IPS-20b (cell line): Measurements from ENCODE around the gene NKAPL.

Experiments used
- H3K27ac ChIP-seq: one replicate; pipeline ENCODE4 v1.5.1; 2013; ENCODE audit warnings: low read length
- H3K27me3 ChIP-seq: 2 replicates; pipeline ENCODE4 v1.6.1; 2013; ENCODE audit warnings: mild to moderate bottlenecking, low read length, inconsistent platforms; ENCODE audit not compliant: insufficient read depth
- H3K36me3 ChIP-seq: 2 replicates; pipeline ENCODE4 v1.6.1; 2013; ENCODE audit warnings: low read depth, mild to moderate bottlenecking, inconsistent platforms, low read length, moderate library complexity; ENCODE audit not compliant: insufficient read depth
- H3K4me1 ChIP-seq: 2 replicates; pipeline ENCODE4 v1.6.1; 2013; ENCODE audit warnings: mild to moderate bottlenecking, control low read depth, inconsistent platforms, low read length, moderate library complexity; ENCODE audit not compliant: insufficient read depth
- H3K4me3 ChIP-seq: 2 replicates; pipeline ENCODE4 v1.5.1; 2013; ENCODE audit warnings: mild to moderate bottlenecking, low read length, inconsistent platforms
- H3K9ac ChIP-seq: 2 replicates; pipeline ENCODE4 v1.6.1; 2013; ENCODE audit warnings: low read depth, mild to moderate bottlenecking, inconsistent platforms, low read length, moderate library complexity
- H3K9me3 ChIP-seq: 2 replicates; pipeline ENCODE4 v1.6.1; 2013; ENCODE audit warnings: mild to moderate bottlenecking, low read depth, low read length, inconsistent platforms; ENCODE audit not compliant: insufficient read depth

NKAPL gene

DNA sequence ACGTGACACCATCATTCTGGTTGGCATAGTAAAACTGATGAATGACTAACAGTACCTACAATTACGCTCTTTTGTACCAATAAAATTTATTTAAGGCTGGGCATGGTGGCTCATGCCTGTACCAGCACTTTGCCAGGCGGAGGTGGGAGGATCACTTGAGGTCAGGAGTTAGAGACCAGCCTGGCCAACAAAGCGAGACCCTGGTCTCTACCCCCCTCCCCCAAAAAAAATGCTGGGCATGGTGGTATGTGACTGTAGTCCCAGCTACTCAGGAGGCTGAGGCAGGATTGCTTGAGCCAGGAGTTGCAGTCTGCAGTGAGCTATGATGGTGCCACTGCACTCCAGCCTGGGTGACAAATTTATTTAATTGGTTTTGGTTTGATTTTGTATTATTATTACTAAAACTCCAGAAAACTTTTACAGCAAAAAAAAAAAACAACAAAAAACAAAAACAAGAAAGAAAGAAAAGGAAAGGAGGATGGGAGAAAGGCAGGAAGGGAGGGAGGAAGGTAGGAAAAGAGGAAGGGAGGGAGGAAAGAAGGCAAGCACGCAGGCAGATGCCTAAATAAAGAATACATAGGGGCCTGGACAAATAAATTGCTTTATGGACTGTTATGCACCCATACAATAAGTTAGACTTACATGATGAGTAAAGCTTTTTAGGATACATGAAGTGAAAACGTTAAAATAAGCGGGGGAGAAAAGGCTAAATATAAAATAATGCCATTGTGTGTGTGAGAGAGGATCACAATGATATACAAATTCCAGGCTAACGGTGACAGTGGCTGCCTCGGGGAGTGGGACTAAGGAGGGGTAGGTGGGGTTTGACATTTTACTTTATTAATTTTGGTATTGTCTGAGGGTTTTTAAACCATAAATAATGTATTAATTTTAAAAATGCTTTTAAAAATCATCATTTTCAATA is 34.7 kb upstream of the NKAPL start:
- H3K9me3 ChIP-seq, result no peaks in the 10 kb centered on the region
- peak overlapping the region; percentile 88; the same call in 1 of the 2 replicates for H3K9ac ChIP-seq
- peaks cover 54% of the 10 kb centered on the region for H3K27me3 ChIP-seq
- peak overlapping the region; percentile 96 for H3K4me3 ChIP-seq
- no peaks in the 10 kb centered on the region for H3K4me1 ChIP-seq
- H3K27ac ChIP-seq, result no peak overlapping the region
- H3K36me3 ChIP-seq, result peaks cover 26% of the 10 kb centered on the region

DNA sequence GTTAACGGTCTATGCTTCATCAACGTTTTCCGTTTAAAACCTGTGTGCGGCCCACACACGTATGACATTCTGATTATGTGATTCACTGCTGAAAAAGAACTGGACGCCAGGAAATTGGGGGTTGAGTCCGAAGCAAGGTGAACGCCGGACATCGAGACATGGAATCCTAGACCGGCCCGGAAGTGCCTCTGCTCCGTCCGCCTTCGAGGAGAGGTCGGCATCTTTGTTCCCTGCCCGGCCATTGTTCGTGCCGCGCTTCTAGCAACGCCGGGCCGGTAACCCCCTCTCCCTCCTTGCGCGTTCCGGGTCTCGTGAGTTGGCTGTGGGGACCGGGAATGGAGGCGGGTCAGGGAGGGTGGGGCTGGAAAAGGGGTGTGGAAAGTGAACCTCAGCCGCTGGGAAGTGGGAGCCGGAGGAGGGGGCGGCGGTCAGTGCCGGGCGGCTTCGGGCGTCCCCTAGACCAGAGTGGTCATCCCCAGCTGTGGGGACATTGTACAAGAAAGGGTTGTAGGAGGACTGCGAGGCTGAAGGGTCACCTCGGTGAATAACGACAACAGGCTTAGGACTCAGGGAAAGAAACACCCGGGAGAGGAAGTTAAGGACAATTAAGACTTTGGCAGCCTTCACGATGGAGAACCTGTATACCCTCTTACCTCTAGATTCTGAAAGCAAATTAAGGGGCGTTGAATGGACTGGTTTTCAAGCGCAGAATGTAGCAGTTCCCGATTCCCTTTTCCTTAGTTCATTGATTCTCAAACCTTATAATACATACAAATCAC is 33.9 kb upstream of the NKAPL start, which contains the start of gene ZSCAN9:
ZSCAN9 (plus strand) TSS at position 220 of the 779 bp plus-strand sequence. CDS start 1,810 bp downstream, outside the sequence.
- H3K9me3 ChIP-seq, result no peaks in the 10 kb centered on the region
- H3K4me1 ChIP-seq, result no peaks in the 10 kb centered on the region
- peaks cover 33% of the 10 kb centered on the region for H3K36me3 ChIP-seq
- H3K27ac ChIP-seq, result no peak within 1 kb of the TSS
- peaks cover 45% of the 10 kb centered on the region for H3K27me3 ChIP-seq
- peak within 1 kb of the TSS; percentile 88; the same call in 1 of the 2 replicates for H3K9ac ChIP-seq
- peak within 1 kb of the TSS; percentile 96 for H3K4me3 ChIP-seq

DNA sequence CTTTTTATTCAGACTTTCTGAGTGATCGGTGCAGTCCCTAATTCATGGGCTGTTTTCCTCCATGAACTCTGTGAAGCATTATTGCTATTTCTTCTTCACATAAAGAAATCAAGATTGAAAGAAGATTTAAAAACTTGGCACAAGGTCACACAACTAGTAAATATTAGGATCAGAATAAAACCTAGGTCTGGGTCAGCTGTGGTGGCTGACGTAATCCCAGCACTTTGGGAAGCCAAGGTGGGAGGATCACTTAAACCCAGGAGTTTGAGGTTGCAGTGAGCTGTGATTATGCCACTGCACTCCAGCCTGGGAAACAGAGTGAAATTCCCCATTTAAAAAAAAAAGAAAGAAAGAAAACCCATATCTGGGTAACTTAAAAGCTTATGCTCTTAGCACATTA is 32.6 kb upstream of the NKAPL start:
- peaks cover 45% of the 10 kb centered on the region for H3K36me3 ChIP-seq
- H3K27me3 ChIP-seq, result peaks cover 33% of the 10 kb centered on the region
- peak overlapping the region; percentile 96 for H3K4me3 ChIP-seq
- no peaks in the 10 kb centered on the region for H3K9me3 ChIP-seq
- H3K27ac ChIP-seq, result no peak overlapping the region
- peak overlapping the region; percentile 88; the same call in 1 of the 2 replicates for H3K9ac ChIP-seq
- H3K4me1 ChIP-seq, result no peaks in the 10 kb centered on the region

DNA sequence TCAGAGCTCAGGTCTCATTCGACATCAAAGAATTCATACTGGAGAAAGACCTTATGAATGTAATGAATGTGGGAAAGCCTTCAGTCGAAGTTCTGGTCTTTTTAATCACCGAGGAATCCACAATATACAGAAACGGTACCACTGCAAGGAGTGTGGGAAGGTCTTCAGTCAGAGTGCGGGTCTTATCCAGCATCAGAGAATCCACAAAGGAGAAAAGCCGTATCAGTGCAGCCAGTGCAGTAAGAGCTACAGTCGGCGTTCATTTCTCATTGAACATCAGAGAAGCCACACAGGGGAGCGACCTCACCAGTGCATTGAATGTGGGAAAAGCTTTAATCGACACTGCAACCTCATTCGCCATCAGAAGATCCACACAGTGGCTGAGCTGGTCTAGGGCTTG is 26.3 kb upstream of the NKAPL start:
- Histone ChIP-seq H3K9me3 (no peaks in the 10 kb centered on the region), H3K27ac (no peak overlapping the region), H3K27me3 (no peaks in the 10 kb centered on the region), H3K36me3 (peaks cover 74% of the 10 kb centered on the region), H3K9ac (no peak overlapping the region), H3K4me3 (no peak overlapping the region), H3K4me1 (no peaks in the 10 kb centered on the region)

DNA sequence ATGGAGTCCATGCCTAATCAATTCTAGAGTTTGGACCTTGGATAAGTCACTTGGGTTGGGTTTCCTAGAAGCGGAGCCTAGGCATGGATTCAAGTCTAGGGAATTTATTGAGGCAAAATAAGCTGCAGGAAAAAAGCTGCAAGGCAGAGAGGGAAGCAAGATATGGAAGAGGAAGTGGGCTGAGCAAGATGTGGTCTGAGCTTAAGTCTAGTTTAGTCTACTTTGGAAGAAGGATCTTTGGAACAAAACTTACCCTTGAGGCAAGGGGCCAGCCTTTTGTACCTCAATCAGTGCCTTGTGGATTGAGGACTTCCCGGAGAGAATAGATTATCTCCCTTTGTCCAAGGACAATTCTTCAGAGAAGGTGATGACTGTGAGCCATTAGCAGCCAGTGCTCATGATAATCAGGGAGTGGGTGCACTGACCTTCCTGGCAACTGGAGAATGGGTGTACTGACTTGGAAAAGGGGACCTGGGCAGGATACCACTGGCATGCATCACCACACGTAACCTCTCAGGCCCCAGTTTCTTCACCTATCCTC is 23.1 kb upstream of the NKAPL start:
- Histone ChIP-seq H3K9me3 (no peaks in the 10 kb centered on the region), H3K9ac (no peak overlapping the region), H3K27me3 (no peaks in the 10 kb centered on the region), H3K36me3 (peaks cover 44% of the 10 kb centered on the region), H3K4me3 (no peak overlapping the region), H3K4me1 (no peaks in the 10 kb centered on the region), H3K27ac (no peak overlapping the region)

DNA sequence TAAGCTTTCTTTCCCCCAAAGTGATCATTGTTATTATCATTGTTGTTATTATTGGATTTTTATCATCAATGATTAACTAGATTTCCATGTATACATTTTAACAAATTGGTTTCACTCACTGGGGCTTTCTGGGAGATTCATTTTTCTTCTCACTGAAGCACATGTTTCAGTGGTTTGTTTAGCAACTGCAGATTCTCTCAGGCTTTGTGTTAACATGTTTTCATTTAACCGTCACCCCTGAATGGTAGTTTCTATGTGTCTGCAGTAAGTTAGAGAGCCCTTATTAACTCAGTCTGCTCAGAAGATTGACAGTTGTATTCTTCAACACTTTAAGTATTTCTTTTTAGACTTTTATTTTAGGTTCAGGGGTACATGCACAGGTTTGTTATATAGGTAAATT is 19.5 kb upstream of the NKAPL start:
- no peak overlapping the region for H3K4me3 ChIP-seq
- H3K4me1 ChIP-seq, result no peaks in the 10 kb centered on the region

DNA sequence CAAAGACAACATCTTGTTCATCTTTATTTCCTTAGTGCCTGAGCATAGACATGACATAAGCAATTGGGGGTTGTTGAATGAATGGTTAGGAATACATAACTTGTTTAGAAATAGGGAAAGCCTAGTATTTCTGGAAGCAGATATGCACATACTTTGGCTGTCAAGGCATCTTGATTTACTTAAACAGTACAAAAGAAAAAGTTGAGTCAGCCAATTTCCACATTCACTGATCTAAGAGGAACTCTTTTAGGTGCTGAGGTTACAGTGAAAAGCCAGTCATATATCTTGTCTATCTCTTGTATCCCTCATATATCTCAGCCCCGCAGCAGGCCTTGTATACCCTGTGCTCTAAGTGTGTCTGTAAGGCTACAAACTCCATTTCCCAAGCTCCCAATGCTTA is 18.6 kb upstream of the NKAPL start:
- Histone ChIP-seq H3K9ac (no peak overlapping the region), H3K9me3 (no peaks in the 10 kb centered on the region), H3K4me3 (no peak overlapping the region), H3K36me3 (peaks cover 16% of the 10 kb centered on the region; the same call in 1 of the 2 replicates), H3K4me1 (no peaks in the 10 kb centered on the region), H3K27ac (no peak overlapping the region), H3K27me3 (no peaks in the 10 kb centered on the region)

More for the DNA sequence above, 19.5 kb upstream of the NKAPL start:
- Histone ChIP-seq H3K27ac (no peak overlapping the region), H3K9me3 (no peaks in the 10 kb centered on the region), H3K27me3 (no peaks in the 10 kb centered on the region), H3K36me3 (peaks cover 15% of the 10 kb centered on the region), H3K9ac (no peak overlapping the region)

DNA sequence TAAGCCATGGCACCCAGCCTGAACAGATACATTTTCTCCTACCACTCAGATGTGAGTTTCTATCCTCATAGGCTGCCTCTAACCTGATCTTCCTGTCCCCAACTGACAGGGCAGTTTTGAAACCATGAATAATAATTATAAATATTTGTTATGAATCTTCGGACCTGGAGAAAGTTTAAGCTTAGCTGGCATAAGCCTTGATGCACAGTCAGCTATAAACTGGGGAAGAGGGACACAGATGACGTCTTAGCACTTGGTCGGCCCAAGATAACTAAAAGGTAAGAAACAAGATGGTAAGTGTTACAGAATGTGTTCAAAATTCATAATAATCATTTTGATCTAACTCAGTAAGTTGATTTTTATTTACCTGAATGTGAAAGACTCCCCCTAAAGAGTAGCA is 15.2 kb upstream of the NKAPL start:
- H3K4me1 ChIP-seq, result no peaks in the 10 kb centered on the region
- no peak overlapping the region for H3K27ac ChIP-seq
- H3K4me3 ChIP-seq, result no peak overlapping the region
- no peaks in the 10 kb centered on the region for H3K27me3 ChIP-seq
- peaks cover 45% of the 10 kb centered on the region for H3K36me3 ChIP-seq
- H3K9me3 ChIP-seq, result no peaks in the 10 kb centered on the region
- no peak overlapping the region for H3K9ac ChIP-seq

DNA sequence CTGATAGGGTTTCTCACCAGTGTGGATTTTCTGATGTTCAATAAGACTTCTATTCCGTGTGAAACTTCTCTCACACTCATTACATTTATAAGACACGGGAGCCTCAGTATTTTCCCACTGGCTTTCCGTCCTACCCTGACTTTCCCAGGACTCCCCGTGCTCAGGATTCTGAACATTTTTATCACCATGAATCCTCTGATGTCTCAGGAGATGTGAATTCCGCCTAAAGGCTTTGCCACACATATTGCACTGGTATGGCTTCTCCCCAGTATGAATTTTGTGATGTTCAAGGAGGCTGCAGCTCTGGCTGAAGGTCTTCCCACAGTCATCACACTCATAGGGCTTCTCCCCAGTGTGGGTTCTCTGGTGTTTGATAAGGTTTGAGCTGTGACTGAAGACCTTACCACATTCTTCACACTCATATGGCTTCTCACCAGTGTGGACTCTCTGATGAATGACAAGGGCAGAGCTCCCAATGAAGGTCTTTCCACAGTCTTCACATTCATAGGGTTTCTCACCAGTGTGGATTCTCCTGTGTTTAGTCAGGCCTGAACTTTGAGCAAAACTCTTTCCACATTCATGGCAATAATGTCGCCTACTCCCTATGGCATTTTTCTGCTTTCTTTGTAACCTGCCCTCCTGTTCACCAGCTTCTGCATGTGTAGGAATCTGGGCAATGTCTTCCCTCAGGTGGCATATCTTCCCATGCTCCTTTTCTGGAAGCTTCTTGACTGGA is 13.7 kb upstream of the NKAPL start:
- H3K4me3 ChIP-seq, result no peak overlapping the region
- no peaks in the 10 kb centered on the region for H3K27me3 ChIP-seq
- no peak overlapping the region for H3K27ac ChIP-seq
- H3K9me3 ChIP-seq, result no peaks in the 10 kb centered on the region
- H3K9ac ChIP-seq, result no peak overlapping the region
- no peaks in the 10 kb centered on the region for H3K4me1 ChIP-seq
- peaks cover 52% of the 10 kb centered on the region for H3K36me3 ChIP-seq

DNA sequence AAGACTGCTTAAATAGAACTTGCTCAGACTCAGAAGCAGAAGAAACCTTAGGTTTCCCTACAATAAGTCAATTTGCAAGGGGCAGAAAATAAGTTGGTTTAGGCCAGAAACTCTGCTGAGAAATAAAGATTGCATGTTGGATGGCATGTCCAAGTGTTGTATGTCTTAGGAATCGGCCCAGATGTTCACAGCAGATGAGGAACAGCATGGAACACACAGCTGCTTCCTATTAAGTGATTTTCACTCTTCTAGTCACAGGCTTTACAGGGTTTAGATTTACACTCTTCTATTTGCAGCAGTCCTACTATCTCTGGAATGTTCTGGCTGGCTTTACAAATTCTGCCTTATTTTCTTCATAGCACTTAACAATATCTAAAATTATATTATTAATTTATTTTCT is 10.2 kb upstream of the NKAPL start:
- Histone ChIP-seq H3K9me3 (no peaks in the 10 kb centered on the region), H3K4me3 (no peak overlapping the region), H3K27ac (no peak overlapping the region), H3K4me1 (no peaks in the 10 kb centered on the region), H3K9ac (no peak overlapping the region), H3K27me3 (no peaks in the 10 kb centered on the region), H3K36me3 (peaks cover 52% of the 10 kb centered on the region)

DNA sequence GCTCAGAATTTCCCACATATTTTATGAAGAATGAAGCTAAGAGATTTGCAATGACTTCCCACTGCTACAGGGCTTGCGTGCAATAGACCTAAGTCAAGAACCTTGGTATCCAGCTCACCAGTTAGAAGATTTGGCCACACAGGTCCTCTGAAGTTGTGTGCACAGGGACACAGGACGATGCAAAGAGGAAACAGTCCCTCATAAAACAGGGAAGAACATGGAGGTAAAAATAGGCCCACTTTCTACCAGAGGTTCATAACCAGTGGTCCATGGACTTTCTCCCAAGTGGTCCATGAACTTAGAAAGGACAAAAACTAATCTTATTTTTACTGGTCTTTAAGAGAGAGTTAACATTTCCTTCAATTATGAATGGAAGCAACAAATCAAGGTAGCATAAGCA is 8.3 kb upstream of the NKAPL start:
- peak overlapping the region; percentile 89; the same call in 1 of the 2 replicates for H3K9ac ChIP-seq
- H3K27ac ChIP-seq, result no peak overlapping the region
- no peaks in the 10 kb centered on the region for H3K9me3 ChIP-seq
- H3K27me3 ChIP-seq, result no peaks in the 10 kb centered on the region
- peaks cover 34% of the 10 kb centered on the region for H3K36me3 ChIP-seq
- peak overlapping the region; percentile 94 for H3K4me3 ChIP-seq
- no peaks in the 10 kb centered on the region for H3K4me1 ChIP-seq
